Measurements from ENCODE around the gene HS3ST5.

DNA sequence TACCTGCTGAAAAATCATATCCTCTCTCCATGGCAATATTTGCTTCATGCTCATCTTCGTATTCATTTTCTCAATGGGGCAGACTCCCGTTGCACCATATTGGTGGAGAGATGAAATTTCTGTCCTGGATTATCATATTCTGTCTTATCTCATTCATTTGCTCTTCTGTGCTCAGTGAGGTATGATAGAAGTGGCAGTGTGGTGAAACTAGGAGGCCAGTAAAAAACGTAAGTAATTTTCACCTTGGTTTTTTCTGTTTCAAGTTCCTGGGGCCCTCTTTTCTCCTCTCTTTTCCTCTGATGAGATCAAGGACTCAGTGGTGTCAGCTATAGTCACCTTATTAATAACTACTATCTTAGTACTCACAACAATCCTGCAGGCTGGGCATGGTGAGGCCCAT lies 189.4 kb downstream of the HS3ST5 start:
- TF ChIP-seq, protein P1, sequence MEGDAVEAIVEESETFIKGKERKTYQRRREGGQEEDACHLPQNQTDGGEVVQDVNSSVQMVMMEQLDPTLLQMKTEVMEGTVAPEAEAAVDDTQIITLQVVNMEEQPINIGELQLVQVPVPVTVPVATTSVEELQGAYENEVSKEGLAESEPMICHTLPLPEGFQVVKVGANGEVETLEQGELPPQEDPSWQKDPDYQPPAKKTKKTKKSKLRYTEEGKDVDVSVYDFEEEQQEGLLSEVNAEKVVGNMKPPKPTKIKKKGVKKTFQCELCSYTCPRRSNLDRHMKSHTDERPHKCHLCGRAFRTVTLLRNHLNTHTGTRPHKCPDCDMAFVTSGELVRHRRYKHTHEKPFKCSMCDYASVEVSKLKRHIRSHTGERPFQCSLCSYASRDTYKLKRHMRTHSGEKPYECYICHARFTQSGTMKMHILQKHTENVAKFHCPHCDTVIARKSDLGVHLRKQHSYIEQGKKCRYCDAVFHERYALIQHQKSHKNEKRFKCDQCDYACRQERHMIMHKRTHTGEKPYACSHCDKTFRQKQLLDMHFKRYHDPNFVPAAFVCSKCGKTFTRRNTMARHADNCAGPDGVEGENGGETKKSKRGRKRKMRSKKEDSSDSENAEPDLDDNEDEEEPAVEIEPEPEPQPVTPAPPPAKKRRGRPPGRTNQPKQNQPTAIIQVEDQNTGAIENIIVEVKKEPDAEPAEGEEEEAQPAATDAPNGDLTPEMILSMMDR (IDR thresholded peaks at IDR 0.05) = no peak
- TF ChIP-seq POLR2A (IDR thresholded peaks at IDR 0.05) = no peak
